ENCODE data around the gene ZNF750.

ZNF750 gene

DNA sequence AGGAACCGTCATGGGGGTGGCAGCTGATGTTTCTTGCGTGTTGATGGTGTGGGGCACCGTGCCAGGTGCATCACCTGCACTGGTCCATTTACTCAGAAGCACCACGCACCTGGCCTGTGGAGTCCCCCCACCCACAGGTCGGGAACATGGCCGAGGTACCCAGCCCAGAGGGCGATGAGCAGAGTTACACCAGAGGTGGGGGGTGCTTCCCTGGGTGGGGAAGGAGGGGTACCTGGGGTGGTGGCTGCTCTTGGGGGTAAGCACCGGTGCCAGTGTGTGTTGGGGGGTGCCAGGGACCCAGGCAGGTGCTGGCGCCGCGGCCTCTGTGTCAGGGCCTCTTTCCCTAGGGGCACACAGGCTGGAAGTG lies 5.0 kb upstream of the ZNF750 start:
- Histone ChIP-seq H3K4me3 (ENCODE audit: low read depth in 1 of 2, low read length in 1 of 2) (no peak overlapping the region), H3K4me1 (ENCODE audit: control insufficient read depth in 1 of 2, insufficient read depth in 1 of 2, low read depth in 1 of 2, low read length in 1 of 2) (peaks cover 6 to 7% of the 10 kb centered on the region in 2 experiments), H3K9me3 (no peaks in the 10 kb centered on the region), H3K27ac (no peak overlapping the region), H3K36me3 (no peaks in the 10 kb centered on the region), H3K27me3 (no peaks in the 10 kb centered on the region)
- no peak for TF ChIP-seq CTCF (IDR thresholded peaks at IDR 0.05)

DNA sequence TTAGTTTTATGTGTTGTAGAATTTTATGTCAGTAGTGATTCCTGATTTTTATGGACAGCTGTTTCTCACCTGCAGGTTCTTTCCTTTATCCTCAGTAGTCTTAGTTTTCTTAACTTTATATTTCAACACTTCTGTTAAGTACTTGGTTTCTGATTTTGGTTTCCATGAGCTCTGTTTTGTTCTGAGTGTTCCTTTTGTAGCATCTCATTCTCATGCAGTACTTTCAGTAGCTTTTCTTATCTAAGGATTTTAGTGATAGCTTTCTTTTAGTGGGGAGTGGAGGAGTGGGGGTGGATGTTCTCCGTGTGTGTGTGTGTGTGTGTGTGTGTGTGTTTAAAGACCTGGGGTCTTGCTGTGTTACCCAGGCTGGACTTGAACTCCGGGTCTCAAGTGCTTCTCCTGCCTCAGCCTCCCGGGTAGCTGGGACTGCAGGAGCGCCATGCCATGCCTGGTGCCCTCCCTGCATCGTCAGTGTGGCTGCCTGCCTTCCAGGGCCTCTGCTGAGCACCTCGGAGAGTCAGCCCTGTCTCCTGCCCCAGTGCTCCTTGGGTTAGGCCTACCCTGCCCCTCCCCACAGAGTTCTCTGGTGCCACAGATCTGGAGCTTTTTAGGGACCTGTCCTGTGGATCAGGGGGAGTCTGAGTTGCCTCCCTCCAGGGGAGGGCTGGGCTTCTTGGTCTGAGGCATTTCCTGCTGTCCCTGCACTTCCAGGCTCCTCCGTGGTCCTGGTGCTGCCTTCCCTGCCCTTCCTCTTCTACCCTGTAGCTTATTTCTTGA lies 4.3 kb upstream of the ZNF750 start:
- no peaks in the 10 kb centered on the region for H3K9me3 ChIP-seq

DNA sequence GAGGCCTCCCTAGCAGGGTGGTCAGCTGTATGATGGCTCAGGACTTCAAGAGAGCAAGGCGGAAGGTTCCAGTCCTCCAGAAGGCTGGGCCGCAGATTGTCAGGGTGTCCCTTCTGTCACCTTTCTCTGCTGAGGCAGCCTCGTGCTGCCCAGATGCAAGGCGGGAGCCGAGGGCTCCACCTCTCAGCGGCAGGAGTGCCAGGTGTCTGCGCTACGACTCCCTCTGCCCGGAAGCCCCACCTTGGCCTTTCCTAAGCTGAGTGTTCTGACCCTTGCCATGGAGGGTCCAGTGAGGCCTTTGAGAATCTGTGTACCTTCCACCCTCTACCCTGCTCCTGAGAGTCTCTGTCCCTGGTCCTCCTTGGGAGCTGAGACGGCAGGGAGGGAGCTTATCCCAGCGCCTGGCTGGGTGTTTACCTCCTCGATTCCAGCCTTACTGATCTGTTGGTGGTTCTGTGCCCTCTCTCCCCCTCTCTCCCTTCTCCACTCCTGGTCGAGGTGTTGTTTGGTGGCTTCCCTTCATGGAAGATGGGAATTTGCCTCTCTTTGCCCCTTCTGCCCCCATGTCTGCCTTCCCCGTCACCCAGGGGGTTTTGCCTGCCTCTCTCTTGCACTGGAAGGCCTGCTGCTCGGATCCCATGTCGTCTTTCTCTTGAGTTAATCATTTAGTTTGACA lies 2.2 kb upstream of the ZNF750 start:
- H3K9me3 ChIP-seq: no peaks in the 10 kb centered on the region
- no peak overlapping the region for H3K27ac ChIP-seq
- H3K4me3 ChIP-seq (ENCODE audit: low read depth in 1 of 2, low read length in 1 of 2): no peak overlapping the region
- TF ChIP-seq CTCF (IDR thresholded peaks at IDR 0.05): no peak
- peaks cover 5 to 7% of the 10 kb centered on the region in 2 experiments for H3K4me1 ChIP-seq (ENCODE audit: control insufficient read depth in 1 of 2, insufficient read depth in 1 of 2, low read depth in 1 of 2, low read length in 1 of 2)
- H3K36me3 ChIP-seq: no peaks in the 10 kb centered on the region
- peaks cover 8% of the 10 kb centered on the region for H3K27me3 ChIP-seq

More for the DNA sequence above, 4.3 kb upstream of the ZNF750 start:
- no peaks in the 10 kb centered on the region for H3K36me3 ChIP-seq
- H3K4me3 ChIP-seq (ENCODE audit: low read depth in 1 of 2, low read length in 1 of 2): no peak overlapping the region
- no peak overlapping the region for H3K27ac ChIP-seq
- TF ChIP-seq CTCF (IDR thresholded peaks at IDR 0.05): no peak
- peaks cover 4% of the 10 kb centered on the region for H3K27me3 ChIP-seq
- H3K4me1 ChIP-seq (ENCODE audit: control insufficient read depth in 1 of 2, insufficient read depth in 1 of 2, low read depth in 1 of 2, low read length in 1 of 2): peaks cover 0 to under 1% of the 10 kb centered on the region in 2 experiments

GRCh38 chr17:82840431-82840831 lies 609 bp upstream of the ZNF750 start:
- H3K9me3 ChIP-seq: no peaks in the 10 kb centered on the region
- H3K27me3 ChIP-seq: peaks cover 11% of the 10 kb centered on the region
- H3K27ac ChIP-seq: no peak overlapping the region
- peaks cover 5 to 7% of the 10 kb centered on the region in 2 experiments for H3K4me1 ChIP-seq (ENCODE audit: control insufficient read depth in 1 of 2, insufficient read depth in 1 of 2, low read depth in 1 of 2, low read length in 1 of 2)
- H3K4me3 ChIP-seq (ENCODE audit: low read depth in 1 of 2, low read length in 1 of 2): no peak overlapping the region
- no peaks in the 10 kb centered on the region for H3K36me3 ChIP-seq
- no peak for TF ChIP-seq CTCF (IDR thresholded peaks at IDR 0.05)

- Histone ChIP-seq H3K27ac (no peak overlapping the region), H3K36me3 (no peaks in the 10 kb centered on the region), H3K9me3 (no peaks in the 10 kb centered on the region), H3K4me3 (ENCODE audit: low read depth in 1 of 2, low read length in 1 of 2) (no peak overlapping the region), H3K27me3 (peaks cover 11% of the 10 kb centered on the region), H3K4me1 (ENCODE audit: control insufficient read depth in 1 of 2, insufficient read depth in 1 of 2, low read depth in 1 of 2, low read length in 1 of 2) (peaks cover 5 to 7% of the 10 kb centered on the region in 2 experiments)
- TF ChIP-seq CTCF (IDR thresholded peaks at IDR 0.05): no peak
Measured at GRCh38 chr17:82838386-82839063, 1.3 kb downstream of the ZNF750 start.
